CD4-positive, alpha-beta T cell treated with Interleukin-4 for 1 hour (primary cell): ENCODE measurements around the gene SLC6A8.
"Not testable (repeated sequence)": the region's sequence is repeated elsewhere in the genome, so short reads cannot be mapped to it uniquely, and the experiment has no call there.

Experiments used
- DNase-seq, 2 donors: peaks; one replicate each; pipeline ENCODE4 v3.0.0-alpha.2; 2020 to 2022

SLC6A8 gene

DNA sequence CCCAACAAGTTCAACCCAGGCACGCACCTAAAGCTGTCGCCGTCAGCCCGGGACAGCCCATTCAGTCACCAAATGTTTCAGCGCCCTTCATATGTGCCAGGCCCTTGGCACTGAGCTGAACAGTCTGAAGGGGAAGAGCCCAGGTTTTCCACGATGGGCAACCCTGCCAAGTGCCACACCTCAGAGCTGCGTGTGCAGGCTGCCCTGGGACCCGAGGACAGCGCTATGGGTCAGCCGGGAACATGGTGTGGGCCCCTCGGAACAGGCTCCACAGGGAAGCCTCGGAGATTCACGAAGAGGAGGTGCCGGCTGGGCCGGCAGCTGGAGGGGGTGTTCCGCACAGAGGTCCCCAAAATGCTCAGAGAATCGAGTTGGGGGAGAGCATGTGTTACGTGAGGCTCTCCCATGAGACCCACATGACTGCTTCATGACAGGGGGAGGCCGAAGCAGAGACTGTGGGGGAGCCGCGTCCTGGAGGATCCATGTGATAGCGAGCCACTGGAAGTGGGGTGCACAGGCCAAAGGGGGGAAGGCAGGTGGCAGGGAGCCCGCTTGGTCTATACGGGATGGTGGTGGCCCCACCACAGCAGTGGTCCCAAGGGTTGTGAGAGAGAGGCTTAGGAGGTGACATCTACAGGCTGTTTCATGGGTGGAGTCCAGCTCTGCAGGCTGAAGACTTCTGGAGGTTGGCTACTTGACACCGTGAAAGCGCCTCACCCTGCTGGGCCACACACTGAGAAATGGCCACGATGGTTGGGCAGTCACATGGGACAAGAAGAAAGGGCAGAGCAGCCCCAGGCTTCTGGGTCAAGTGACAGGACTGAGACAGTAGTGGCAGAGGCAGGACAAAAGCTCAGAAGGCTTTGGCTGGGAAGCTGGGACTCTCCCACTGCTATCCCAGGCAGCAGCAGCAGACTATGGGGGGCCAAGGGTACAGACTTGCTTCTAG is 22.3 kb downstream of the SLC6A8 start:
- no peak for DNase-seq

GRCh38 chrX:153714256-153714655 is 26.5 kb downstream of the SLC6A8 start:
- no peak for DNase-seq

DNA sequence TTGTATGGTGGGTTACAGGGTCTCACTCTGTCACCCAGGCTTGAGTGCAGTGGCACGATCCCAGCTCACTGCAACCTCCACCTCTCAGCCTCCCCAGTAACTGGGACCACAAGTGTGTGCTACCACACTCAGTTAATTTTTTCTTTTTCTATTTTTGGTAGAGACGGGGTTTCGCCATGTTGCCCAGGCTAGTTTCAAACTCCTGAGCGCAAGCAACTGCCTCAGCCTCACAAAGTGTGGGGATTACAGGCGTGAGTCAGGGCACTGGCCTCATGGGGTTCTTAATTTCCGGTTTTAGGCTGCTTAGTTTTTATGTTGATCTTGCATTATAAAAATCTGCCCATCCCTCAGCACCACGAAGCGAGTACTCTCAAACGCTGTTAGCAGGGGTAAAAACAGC is 29.7 kb downstream of the SLC6A8 start:
- DNase-seq = no peak

GRCh38 chrX:153719238-153719637 is 31.5 kb downstream of the SLC6A8 start:
- DNase-seq = no peak

DNA sequence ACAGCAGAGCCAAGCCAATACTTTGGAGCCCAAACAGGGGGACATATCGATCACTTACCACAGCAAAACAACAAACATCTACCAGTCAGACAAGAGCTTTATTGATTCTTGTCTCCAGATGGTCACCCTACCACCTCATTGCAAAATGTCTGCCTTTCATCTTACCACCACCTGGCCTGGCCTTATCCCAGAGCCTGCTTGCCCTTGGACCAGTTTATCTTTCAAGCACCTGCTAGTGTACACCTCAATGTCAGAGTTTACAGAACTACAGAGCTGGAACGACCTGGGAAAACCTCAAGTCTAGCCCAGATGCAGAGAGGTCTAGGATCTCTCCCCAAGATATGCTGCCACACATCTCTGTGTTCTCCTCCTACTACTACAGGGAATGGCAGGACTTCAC is 32.0 kb downstream of the SLC6A8 start:
- no peak for DNase-seq

GRCh38 chrX:153722704-153723350 is 35.1 kb downstream of the SLC6A8 start:
- DNase-seq = no peak

DNA sequence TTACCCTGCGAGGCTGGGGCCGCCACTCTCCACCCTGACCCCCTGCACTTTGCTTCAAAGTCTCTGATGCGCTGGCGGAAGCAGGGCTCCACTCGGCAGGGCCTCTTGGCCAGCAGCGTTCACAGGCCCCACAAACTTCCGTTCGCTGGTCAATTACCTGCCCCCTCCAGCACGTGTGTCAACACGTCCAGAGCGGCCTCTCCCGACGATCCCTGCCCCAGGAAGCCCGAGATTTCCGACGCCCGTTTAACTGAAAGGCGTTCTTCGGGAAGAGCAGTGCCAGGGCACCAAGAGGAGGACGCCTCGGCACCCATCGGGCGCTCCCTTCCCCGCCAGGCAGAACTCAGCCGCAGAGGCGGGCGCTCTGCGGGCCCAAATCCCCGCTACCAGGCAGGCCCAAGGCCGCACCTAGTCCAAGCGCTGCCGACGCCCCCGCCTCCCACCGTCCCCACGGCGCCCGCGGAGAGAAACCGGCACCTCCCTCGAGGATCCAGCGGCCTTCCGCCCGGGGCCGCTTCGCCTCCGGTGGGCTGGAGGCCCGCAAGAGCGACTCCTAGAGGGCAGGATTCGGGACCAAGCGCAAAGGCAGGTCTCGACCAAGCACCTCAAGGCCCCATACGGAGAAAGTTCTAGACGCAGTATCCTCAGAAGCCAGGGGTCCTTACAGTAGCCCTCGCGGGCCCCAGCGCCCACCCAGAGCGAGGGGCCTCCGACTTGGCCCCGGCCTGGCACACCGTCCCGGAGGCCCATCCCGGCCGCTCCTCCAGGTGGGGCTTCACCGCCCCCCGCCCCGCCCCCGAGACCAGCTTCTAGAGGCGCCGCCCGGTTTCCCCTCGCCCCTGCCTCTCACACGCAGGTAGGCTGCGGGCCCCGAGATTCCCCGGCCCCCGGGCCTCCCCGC is 35.9 kb downstream of the SLC6A8 start:
- peak in 1 of 2 donors; percentile 34 for DNase-seq

DNA sequence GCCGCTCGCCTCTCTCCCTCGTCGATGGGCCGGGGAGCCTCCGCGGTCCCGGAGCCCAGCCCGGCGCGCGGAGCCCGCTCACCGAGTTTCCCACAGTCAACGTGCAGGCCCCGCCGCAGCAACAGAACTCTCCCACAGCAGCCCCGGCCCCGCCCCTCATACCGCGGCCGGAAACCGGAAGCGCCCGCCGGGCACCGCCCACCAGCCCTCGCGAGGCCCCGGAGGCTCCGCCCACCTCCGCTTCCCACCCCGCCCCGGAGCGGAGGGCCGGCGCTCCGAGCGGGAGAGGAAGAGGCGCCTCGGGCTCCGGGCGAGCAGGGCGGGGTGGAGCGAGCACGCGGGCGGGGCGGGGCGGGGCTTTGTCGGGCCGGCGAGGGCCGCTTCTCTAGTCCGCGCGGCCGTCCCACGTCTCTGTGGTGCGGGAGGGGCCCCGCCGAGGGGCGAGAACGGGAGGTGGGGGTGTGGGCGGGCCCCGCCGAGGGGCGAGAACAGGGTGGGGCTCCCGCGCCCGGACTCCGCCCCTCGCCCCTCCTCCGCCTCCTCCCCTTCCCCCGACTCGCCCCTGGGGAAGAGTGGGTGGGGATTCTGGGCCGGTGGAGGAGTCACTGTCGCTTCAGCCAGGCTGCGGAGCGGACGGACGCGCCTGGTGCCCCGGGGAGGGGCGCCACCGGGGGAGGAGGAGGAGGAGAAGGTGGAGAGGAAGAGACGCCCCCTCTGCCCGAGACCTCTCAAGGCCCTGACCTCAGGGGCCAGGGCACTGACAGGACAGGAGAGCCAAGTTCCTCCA is 36.7 kb downstream of the SLC6A8 start, which contains the start of the genes ABCD1 and BCAP31:
Gene ABCD1, plus strand, starts transcription at position 605 of the 787 bp plus-strand sequence. CDS start 411 bp downstream, outside the sequence.
Gene BCAP31, minus strand, starts transcription at position 136 of the 787 bp plus-strand sequence. CDS start 1,143 bp downstream, outside the sequence.
- peak; percentile 90 to 91 for DNase-seq

GRCh38 chrX:153725039-153725831 is 37.5 kb downstream of the SLC6A8 start:
- DNase-seq = no peak

GRCh38 chrX:153725832-153726285 is 38.1 kb downstream of the SLC6A8 start:
- no peak for DNase-seq

DNA sequence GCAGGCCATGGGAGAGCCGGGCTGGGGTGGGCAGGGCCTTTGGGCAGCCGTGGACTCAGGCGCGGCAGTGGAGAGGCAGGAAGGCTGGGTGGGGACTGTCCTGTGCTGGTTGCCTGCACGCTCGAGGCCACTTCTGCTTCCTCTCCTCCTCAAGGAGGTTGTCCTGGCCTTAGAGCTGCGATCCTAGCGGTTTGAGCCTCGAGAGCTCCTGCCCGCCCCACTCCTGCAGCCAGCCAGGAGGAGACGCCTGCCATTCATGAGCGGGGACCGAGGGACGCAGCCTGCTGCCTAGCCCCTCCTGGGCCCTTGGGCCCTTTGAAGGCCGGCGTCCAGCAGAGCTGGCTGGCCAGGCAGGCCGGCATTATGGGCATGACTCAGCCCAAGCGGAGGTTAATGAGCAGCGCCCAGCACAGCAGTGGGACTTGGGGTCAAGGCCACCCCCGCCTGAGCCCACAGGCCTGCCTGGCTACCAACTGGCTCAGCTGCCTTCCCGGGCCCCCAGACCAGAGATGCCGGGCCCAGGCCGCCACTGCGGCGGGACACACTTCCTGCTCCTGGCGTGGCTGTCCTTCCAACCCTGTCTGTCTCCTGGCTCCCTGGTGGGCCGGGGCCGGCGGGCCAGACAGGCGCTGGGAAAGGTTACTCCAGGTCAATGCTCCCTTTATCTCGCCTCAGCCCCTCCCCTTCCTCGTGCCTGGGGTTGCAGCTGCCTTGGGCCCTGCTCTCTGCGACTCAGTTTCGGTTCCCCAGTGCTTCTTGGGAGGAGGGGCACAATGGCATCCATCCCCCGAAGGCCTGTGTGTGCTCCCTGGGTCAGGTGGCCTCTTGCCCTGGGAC is 38.8 kb downstream of the SLC6A8 start:
- DNase-seq = peak; percentile 54 to 77

DNA sequence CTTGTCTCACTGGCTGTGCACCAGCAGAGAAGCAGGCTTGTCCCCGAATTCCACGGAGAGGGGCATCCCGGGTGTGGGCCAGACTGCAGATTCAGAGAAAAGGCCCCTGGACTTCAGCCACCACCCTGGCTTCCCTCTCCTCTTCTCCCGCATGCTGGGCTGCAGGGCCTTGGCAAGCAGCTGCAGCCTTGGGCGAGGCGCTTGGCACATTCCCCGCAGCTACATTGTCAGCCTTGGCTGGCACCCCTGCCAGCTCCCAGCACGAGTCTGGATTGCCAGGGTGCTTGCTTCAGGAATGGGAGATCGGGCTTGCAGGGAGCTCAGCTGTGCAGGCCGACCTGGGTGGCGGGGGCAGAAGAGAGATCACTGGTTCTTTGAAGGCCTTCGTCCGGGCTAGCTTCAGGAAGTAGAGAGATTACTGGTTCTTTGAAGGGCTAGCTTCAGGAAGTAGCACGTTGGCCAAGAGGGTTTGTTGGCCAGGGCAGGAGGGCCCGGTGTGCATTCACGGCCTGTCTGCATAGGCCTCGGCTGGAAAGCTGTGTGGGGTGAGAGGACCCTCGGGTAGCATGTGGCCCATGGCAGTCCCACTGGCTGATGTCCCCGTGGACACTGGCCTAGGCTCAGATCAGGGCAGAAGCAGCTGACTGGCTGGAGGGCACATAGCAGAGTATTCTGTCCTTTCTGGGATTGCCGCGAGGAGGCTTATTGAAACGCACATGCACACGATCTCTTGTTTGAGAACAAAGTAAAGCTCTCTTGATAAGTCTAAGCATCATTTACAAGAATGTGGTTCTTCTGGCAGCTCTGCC is 39.6 kb downstream of the SLC6A8 start:
- DNase-seq = no peak

DNA sequence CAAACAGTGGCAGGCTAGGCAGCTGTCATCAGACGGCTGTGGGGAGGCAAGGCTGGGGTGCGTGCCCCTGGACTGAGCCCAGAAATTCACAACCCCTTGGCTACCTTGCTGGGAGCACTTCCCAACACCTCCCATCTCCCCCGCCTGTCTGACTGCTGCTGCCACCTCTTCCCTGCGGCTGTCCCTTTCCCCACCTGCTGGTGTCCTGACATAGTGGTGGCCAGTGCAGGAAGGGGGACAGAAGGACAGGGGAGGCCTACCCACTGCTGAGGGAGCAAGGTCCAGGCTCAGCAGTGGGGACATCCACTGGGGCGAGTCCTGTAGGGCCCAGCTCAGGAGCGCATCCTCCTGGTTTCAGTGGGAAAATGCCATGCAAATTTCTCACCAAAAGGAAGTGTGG is 40.4 kb downstream of the SLC6A8 start:
- no peak for DNase-seq

GRCh38 chrX:153728951-153729631 is 41.4 kb downstream of the SLC6A8 start:
- DNase-seq = no peak

- DNase-seq = not testable (repeated sequence)
Measured at GRCh38 chrX:153730115-153730514, 42.4 kb downstream of the SLC6A8 start.

- DNase-seq = no peak
Measured at GRCh38 chrX:153731117-153731844, 43.6 kb downstream of the SLC6A8 start.

DNA sequence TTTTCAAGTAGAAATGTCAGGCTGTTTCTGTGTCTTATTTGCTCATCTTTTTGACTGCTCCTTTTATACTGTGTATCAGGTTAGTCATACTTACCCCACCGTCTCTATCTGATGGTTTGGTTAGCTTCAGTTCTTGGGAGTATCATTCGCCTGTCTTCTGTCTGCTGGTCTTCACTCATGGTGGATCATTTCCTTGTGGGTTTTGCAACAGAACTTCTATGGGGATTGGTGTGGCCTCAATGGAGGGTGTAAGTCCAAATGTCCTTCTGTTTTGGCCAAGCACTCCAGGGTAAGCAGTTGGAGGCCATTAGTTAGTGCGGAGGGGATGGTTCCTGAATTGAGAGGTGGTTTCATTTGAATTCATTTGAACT is 44.1 kb downstream of the SLC6A8 start:
- no peak for DNase-seq

DNA sequence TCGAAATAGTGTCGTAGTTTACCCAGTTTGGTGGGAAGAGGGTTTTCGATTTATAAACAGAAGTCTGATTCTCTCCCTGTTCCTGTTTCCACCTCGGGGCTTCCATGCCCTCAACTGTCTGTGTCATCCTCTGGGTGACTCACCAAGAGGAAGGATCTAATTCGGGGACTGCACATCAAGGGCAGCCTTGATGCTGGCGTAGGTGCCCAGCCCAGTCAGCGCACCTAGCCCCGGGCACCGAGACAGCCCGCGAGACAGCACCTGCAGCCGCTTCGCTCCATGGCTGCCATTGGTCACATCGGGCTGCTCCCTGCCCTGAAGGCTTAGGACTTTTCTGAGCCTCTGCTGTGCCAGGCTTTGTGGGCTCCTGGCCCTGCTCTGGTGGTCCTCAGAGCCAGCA is 44.7 kb downstream of the SLC6A8 start:
- peak in 1 of 2 donors; percentile 24 for DNase-seq
